Naive thymus-derived CD4-positive, alpha-beta T cell (primary cell): ENCODE measurements around the gene LPP. TPM values are rescaled to one million over a fixed set of nuclear protein-coding genes. Genes with fewer than 3 reads are reported as not detected.
A peak's percentile ranks its signal among the peaks of the same experiment; 100 is the strongest.

Experiments used
- ATAC-seq: fragments of 150-1000 bp; cut with Tn5 transposase; 2 replicates; pipeline ENCODE4 v1.10.0; 2021; ENCODE audit warnings: mild to moderate bottlenecking, moderate library complexity
- CTCF ChIA-PET: fragments of 350-600 bp; sonication (Branson Sonifier 250); formaldehyde crosslinking; loops from one replicate; lab custom pipeline; 2021; ENCODE audit warnings: antibody characterized with exemption; lab: Charles Lee
- POLR2A ChIA-PET: fragments of 350-600 bp; sonication (Branson Sonifier 250); formaldehyde crosslinking; loops from one replicate; lab custom pipeline; 2021; ENCODE audit warnings: antibody characterized with exemption, inconsistent platforms; lab: Charles Lee
- DNase-seq, 9 donors: peaks; one replicate each; pipeline versions ENCODE4 v3.0.0 to v3.0.0-alpha.2; 2020 to 2022; ENCODE audit warnings: mixed read lengths in 1 of 9
- H3K27ac ChIP-seq: one replicate; pipeline ENCODE4 v1.7.0; 2013; ENCODE audit warnings: mild to moderate bottlenecking, low read depth, low read length, moderate library complexity
- H3K27me3 ChIP-seq, 2 donors: one replicate each; pipeline ENCODE4 v1.7.0; 2013; ENCODE audit warnings: low read length in 2 of 2, mild to moderate bottlenecking in 2 of 2, moderate library complexity in 2 of 2; ENCODE audit not compliant: control insufficient read depth in 2 of 2, insufficient read depth in 2 of 2
- H3K36me3 ChIP-seq, 3 experiments: 1 replicate in 2 of 3; 2 replicates in 1 of 3; pipeline ENCODE4 v1.7.0; 2013; ENCODE audit warnings: low read length in 3 of 3, mild to moderate bottlenecking in 3 of 3, moderate library complexity in 1 of 3; ENCODE audit not compliant: insufficient read depth in 3 of 3, control insufficient read depth in 2 of 3
- H3K4me1 ChIP-seq, 2 donors: one replicate each; pipeline ENCODE4 v1.7.0; 2013; ENCODE audit warnings: low read length in 2 of 2, mild to moderate bottlenecking in 2 of 2, moderate library complexity in 1 of 2; ENCODE audit not compliant: control insufficient read depth in 2 of 2, insufficient read depth in 2 of 2
- H3K4me3 ChIP-seq: 2 replicates; pipeline ENCODE4 v1.7.0; 2013; ENCODE audit warnings: mild to moderate bottlenecking, low read length
- H3K9me3 ChIP-seq, 3 experiments: 1 replicate in 2 of 3; 2 replicates in 1 of 3; pipeline ENCODE4 v1.7.0; 2013; ENCODE audit warnings: low read length in 3 of 3; ENCODE audit not compliant: control insufficient read depth in 2 of 3
- H3K27ac Mint-ChIP-seq, 9 donors: one replicate each; pipeline ENCODE4 v1.8.0; 2020 to 2022; ENCODE audit warnings: mixed read lengths in 9 of 9, mild to moderate bottlenecking in 8 of 9, moderate library complexity in 5 of 9, inconsistent platforms in 2 of 9
- H3K27me3 Mint-ChIP-seq, 5 donors: one replicate each; pipeline ENCODE4 v1.8.0; 2021 to 2022; ENCODE audit warnings: mixed read lengths in 5 of 5, mild to moderate bottlenecking in 1 of 5
- H3K36me3 Mint-ChIP-seq, 5 donors: one replicate each; pipeline ENCODE4 v1.8.0; 2020 to 2022; ENCODE audit warnings: mixed read lengths in 5 of 5, mild to moderate bottlenecking in 3 of 5, inconsistent platforms in 1 of 5
- H3K4me1 Mint-ChIP-seq, 7 donors: one replicate each; pipeline ENCODE4 v1.8.0; 2020 to 2022; ENCODE audit warnings: mixed read lengths in 7 of 7, mild to moderate bottlenecking in 3 of 7, inconsistent platforms in 1 of 7
- H3K4me3 Mint-ChIP-seq, 10 donors: one replicate each; pipeline ENCODE4 v1.8.0; 2020 to 2022; ENCODE audit warnings: mild to moderate bottlenecking in 10 of 10, mixed read lengths in 10 of 10, moderate library complexity in 6 of 10, inconsistent platforms in 2 of 10
- H3K9me3 Mint-ChIP-seq, 11 donors: one replicate each; pipeline ENCODE4 v1.8.0; 2020 to 2022; ENCODE audit warnings: mixed read lengths in 11 of 11, mild to moderate bottlenecking in 4 of 11, inconsistent platforms in 1 of 11, moderate library complexity in 1 of 11
- intact Hi-C, 2 donors: fragments of 100-400 bp; cut with micrococcal nuclease; formaldehyde crosslinking; loops; one replicate each; pipeline ENCODE4 v1.15.1; 2023
- polyA plus RNA-seq, 2 donors: library from polyadenylated mRNA; unstranded; fragments of 300-500 nt; fragmentation: Illumina TruSeq; gene quantifications; one replicate each; pipeline ENCODE4 v1.2.3, GENCODE V29; 2021
- total RNA-seq, 6 experiments: library from RNA in 5 of 6; stranded (reverse) in 5 of 6; gene quantifications; 1 replicate in 5 of 6; 2 replicates in 1 of 6; pipeline ENCODE4 v1.2.3 and lab custom pipeline; 2021 to 2026

Gene LPP
- total and polyA plus RNA-seq, 7 experiments from 2014 or later = 10.3 to 95.2 (median 19.5) TPM

- intact Hi-C loops = loop anchor here in 1 of 2 donors (5.0 to 10.0 kb wide), 2 partner anchors 565 to 838 kb away; no protein-coding TSS in a partner anchor
- no peaks in the 10 kb centered on the region for H3K27me3 Mint-ChIP-seq
- CTCF ChIA-PET = no interaction called here
Observed at GRCh38 chr3:188580223-188580622, 426.3 kb downstream of the LPP start.

GRCh38 chr3:188580659-188581058, 426.7 kb downstream of the LPP start:
- no peak for DNase-seq
- POLR2A ChIA-PET = no interaction called here
- Mint-ChIP-seq H3K4me3 (no peak overlapping the region), H3K9me3 (no peaks in the 10 kb centered on the region), H3K27me3 (no peaks in the 10 kb centered on the region), H3K27ac (no peak overlapping the region), H3K4me1 (peaks cover 4 to 10% (median 5%) of the 10 kb centered on the region in 7 donors), H3K36me3 (peaks cover 0 to 11% (median 0%) of the 10 kb centered on the region in 5 donors)
- Histone ChIP-seq H3K9me3 (no peaks in the 10 kb centered on the region), H3K36me3 (no peaks in the 10 kb centered on the region), H3K27ac (no peak overlapping the region), H3K4me1 (no peaks in the 10 kb centered on the region), H3K27me3 (no peaks in the 10 kb centered on the region), H3K4me3 (no peak overlapping the region)
- ATAC-seq = no peak
- intact Hi-C loops = loop anchor here in 1 of 2 donors (5.0 to 10.0 kb wide), 2 partner anchors 564 to 838 kb away; no protein-coding TSS in a partner anchor
- CTCF ChIA-PET = no interaction called here

More at GRCh38 chr3:188580223-188580622, 426.3 kb downstream of the LPP start:
- Histone ChIP-seq H3K4me1 (no peaks in the 10 kb centered on the region), H3K9me3 (no peaks in the 10 kb centered on the region), H3K4me3 (no peak overlapping the region), H3K27me3 (no peaks in the 10 kb centered on the region), H3K36me3 (no peaks in the 10 kb centered on the region), H3K27ac (no peak overlapping the region)
- no peak for DNase-seq
- POLR2A ChIA-PET = no interaction called here
- H3K27ac Mint-ChIP-seq = no peak overlapping the region
- no peak overlapping the region for H3K4me3 Mint-ChIP-seq
- ATAC-seq = no peak
- no peaks in the 10 kb centered on the region for H3K9me3 Mint-ChIP-seq
- peaks cover 4 to 10% (median 5%) of the 10 kb centered on the region in 7 donors for H3K4me1 Mint-ChIP-seq
- H3K36me3 Mint-ChIP-seq = peaks cover 0 to 11% (median 0%) of the 10 kb centered on the region in 5 donors

DNA sequence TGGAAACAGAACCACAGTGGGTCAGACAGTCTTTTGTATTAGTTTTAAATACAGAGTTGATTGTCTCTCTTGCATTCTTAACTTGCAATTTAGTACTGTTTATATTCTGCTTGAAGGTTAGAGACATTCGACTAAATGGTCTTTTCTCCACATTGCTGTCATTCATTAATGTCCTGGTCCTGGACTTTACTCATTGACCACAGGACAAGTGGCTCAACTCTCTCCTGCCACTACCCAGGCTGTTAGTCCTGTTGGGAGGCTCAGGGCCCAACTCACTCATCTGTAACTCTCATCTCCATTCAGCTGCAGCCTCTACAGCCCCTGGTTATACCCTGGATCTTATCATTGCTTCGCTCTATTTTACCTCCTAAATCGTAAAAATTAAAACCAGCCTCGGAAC, 427.4 kb downstream of the LPP start:
- DNase-seq (no peak), ATAC-seq (no peak)
- Histone ChIP-seq H3K9me3 (no peaks in the 10 kb centered on the region), H3K27me3 (no peaks in the 10 kb centered on the region), H3K4me3 (no peak overlapping the region), H3K4me1 (no peaks in the 10 kb centered on the region), H3K27ac (no peak overlapping the region), H3K36me3 (no peaks in the 10 kb centered on the region)
- Mint-ChIP-seq H3K4me1 (peaks cover 4 to 10% (median 5%) of the 10 kb centered on the region in 7 donors), H3K27ac (no peak overlapping the region), H3K9me3 (no peaks in the 10 kb centered on the region), H3K27me3 (no peaks in the 10 kb centered on the region), H3K4me3 (no peak overlapping the region), H3K36me3 (peaks cover 0 to 11% (median 0%) of the 10 kb centered on the region in 5 donors)
- intact Hi-C loops = loop anchor here in 1 of 2 donors (5.0 to 10.0 kb wide), 2 partner anchors 563 to 839 kb away; no protein-coding TSS in a partner anchor
- ChIA-PET POLR2A (no interaction called here), CTCF (no interaction called here)

DNA sequence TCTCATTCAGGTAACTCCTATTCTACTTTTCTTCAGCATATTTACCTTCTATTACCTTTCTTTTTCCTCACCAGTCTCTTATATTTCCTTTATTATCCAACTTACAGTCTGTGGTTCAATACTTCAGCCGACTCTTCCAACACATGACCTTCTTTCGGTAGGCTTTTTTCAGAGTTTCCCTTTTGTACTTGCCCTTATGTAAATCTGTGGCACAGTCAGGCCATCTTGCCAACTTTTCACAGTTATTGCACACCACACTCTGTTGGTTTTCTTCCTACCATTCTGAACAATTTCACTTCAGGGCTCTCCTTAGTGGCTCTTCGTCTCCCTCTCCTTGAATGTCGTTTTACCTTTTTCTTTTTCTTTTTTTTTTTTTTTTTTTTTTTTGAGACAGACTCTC, 427.8 kb downstream of the LPP start:
- no peaks in the 10 kb centered on the region for H3K4me1 ChIP-seq
- H3K27ac Mint-ChIP-seq = no peak overlapping the region
- CTCF ChIA-PET = interaction anchor here (0.6 kb wide), 1 partner anchor 79 kb away, joined by 5 read pairs; no protein-coding TSS in a partner anchor
- ATAC-seq (peak; percentile 12), DNase-seq (no peak)
- H3K9me3 Mint-ChIP-seq = no peaks in the 10 kb centered on the region
- intact Hi-C loops = loop anchor here in 1 of 2 donors (5.0 to 10.0 kb wide), 2 partner anchors 563 to 839 kb away; no protein-coding TSS in a partner anchor
- H3K36me3 Mint-ChIP-seq = peaks cover 0 to 11% (median 0%) of the 10 kb centered on the region in 5 donors
- no peak overlapping the region for H3K27ac ChIP-seq
- H3K4me3 Mint-ChIP-seq = no peak overlapping the region
- no peaks in the 10 kb centered on the region for H3K9me3 ChIP-seq
- POLR2A ChIA-PET = no interaction called here
- H3K27me3 ChIP-seq = no peaks in the 10 kb centered on the region
- H3K4me3 ChIP-seq = no peak overlapping the region
- no peaks in the 10 kb centered on the region for H3K36me3 ChIP-seq
- H3K4me1 Mint-ChIP-seq = peaks cover 4 to 9% (median 5%) of the 10 kb centered on the region in 7 donors
- no peaks in the 10 kb centered on the region for H3K27me3 Mint-ChIP-seq

GRCh38 chr3:188583341-188584161, 429.6 kb downstream of the LPP start:
- peak; percentile 44 for ATAC-seq
- intact Hi-C loops = loop anchor here in 1 of 2 donors (5.0 to 10.0 kb wide), 2 partner anchors 561 to 841 kb away; no protein-coding TSS in a partner anchor
- H3K4me1 ChIP-seq = no peaks in the 10 kb centered on the region
- no peak overlapping the region for H3K4me3 ChIP-seq
- Mint-ChIP-seq H3K27me3 (no peaks in the 10 kb centered on the region), H3K27ac (peak overlapping the region in 1 of 9 donors; percentile 50), H3K4me3 (peak overlapping the region in 1 of 10 donors; percentile 40), H3K4me1 (peaks cover 4 to 11% (median 5%) of the 10 kb centered on the region in 7 donors), H3K9me3 (no peaks in the 10 kb centered on the region), H3K36me3 (peaks cover 0 to 14% (median 0%) of the 10 kb centered on the region in 5 donors)
- POLR2A ChIA-PET = no interaction called here
- H3K9me3 ChIP-seq = no peaks in the 10 kb centered on the region
- CTCF ChIA-PET = no interaction called here
- no peak overlapping the region for H3K27ac ChIP-seq
- no peak for DNase-seq
- H3K27me3 ChIP-seq = no peaks in the 10 kb centered on the region
- no peaks in the 10 kb centered on the region for H3K36me3 ChIP-seq

DNA sequence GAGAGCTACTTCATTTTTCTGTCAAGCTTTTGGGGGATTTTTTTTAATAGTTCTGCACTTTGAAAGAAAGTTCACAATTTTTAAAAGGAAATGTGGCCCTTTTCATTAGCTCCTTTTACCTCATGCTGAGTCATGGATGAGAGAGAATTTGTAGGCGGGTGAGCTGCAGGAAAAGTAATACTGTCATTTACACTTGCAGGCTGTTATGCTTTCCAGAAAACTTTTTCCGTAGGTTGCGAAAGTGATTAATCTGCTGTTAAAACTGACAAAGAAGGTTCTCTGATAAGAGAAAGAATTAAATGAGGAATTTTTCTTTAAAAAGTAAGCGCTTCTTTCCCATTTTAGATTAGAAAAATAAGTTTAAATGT, 430.2 kb downstream of the LPP start:
- H3K9me3 Mint-ChIP-seq = no peaks in the 10 kb centered on the region
- peak overlapping the region in 1 of 10 donors; percentile 40 for H3K4me3 Mint-ChIP-seq
- no peaks in the 10 kb centered on the region for H3K4me1 ChIP-seq
- no peaks in the 10 kb centered on the region for H3K36me3 ChIP-seq
- no peak overlapping the region for H3K27ac ChIP-seq
- H3K4me1 Mint-ChIP-seq = peaks cover 4 to 15% (median 5%) of the 10 kb centered on the region in 7 donors
- intact Hi-C loops = loop anchor here in 1 of 2 donors (5.0 to 10.0 kb wide), 2 partner anchors 561 to 842 kb away; no protein-coding TSS in a partner anchor
- peak overlapping the region in 2 of 9 donors; percentile 5 to 50 for H3K27ac Mint-ChIP-seq
- ATAC-seq (no peak), DNase-seq (peak in 1 of 9 donors; percentile 22)
- ChIA-PET CTCF (no interaction called here), POLR2A (no interaction called here)
- H3K9me3 ChIP-seq = no peaks in the 10 kb centered on the region
- H3K27me3 Mint-ChIP-seq = no peaks in the 10 kb centered on the region
- no peaks in the 10 kb centered on the region for H3K27me3 ChIP-seq
- no peak overlapping the region for H3K4me3 ChIP-seq
- peaks cover 0 to 14% (median 0%) of the 10 kb centered on the region in 5 donors for H3K36me3 Mint-ChIP-seq
